H9 (cell line): ENCODE data around the gene RASGRF2. TPM values are rescaled to one million over a fixed set of nuclear protein-coding genes. Genes with fewer than 3 reads are reported as not detected.

Experiments used
- DNase-seq: peaks from one replicate; pipeline ENCODE4 v3.0.0-alpha.2; 2017
- H2AFZ ChIP-seq: one replicate; pipeline ENCODE4 v1.6.1; 2013; ENCODE audit warnings: mild to moderate bottlenecking, low read length, control low read depth, moderate library complexity
- H2AK5ac ChIP-seq: 2 replicates; pipeline ENCODE4 v1.6.1; 2013; ENCODE audit warnings: low read length, control low read depth, mixed read lengths; ENCODE audit not compliant: insufficient read length
- H2BK120ac ChIP-seq: one replicate; pipeline ENCODE4 v1.6.1; 2013; ENCODE audit warnings: low read depth, mild to moderate bottlenecking, low read length, control low read depth, inconsistent platforms; ENCODE audit not compliant: poor library complexity, severe bottlenecking
- H2BK12ac ChIP-seq: 2 replicates; pipeline ENCODE4 v1.6.1; 2013; ENCODE audit warnings: low read length, control low read depth, mixed read lengths, low read depth; ENCODE audit not compliant: insufficient read length
- H2BK15ac ChIP-seq: 2 replicates; pipeline ENCODE4 v1.6.1; 2013; ENCODE audit warnings: low read depth, low read length, control low read depth
- H2BK20ac ChIP-seq: one replicate; pipeline ENCODE4 v1.6.1; 2013; ENCODE audit warnings: low read depth, mild to moderate bottlenecking, low read length, control low read depth, inconsistent platforms; ENCODE audit not compliant: poor library complexity, severe bottlenecking
- H2BK5ac ChIP-seq: 2 replicates; pipeline ENCODE4 v1.6.1; 2013; ENCODE audit warnings: low read length, control low read depth, mixed read lengths; ENCODE audit not compliant: insufficient read length
- H3K14ac ChIP-seq: 2 replicates; pipeline ENCODE4 v1.6.1; 2013; ENCODE audit warnings: low read length, control low read depth; ENCODE audit not compliant: insufficient read depth
- H3K18ac ChIP-seq: 2 replicates; pipeline ENCODE4 v1.6.1; 2013; ENCODE audit warnings: low read depth, mild to moderate bottlenecking, mixed read lengths, low read length, control low read depth; ENCODE audit not compliant: insufficient read length
- H3K23ac ChIP-seq: 2 replicates; pipeline ENCODE4 v1.6.1; 2013; ENCODE audit warnings: low read length, control low read depth, mixed read lengths, low read depth; ENCODE audit not compliant: insufficient read length
- H3K23me2 ChIP-seq: 2 replicates; pipeline ENCODE4 v1.6.1; 2013; ENCODE audit warnings: low read depth, mild to moderate bottlenecking, mixed read lengths, low read length, control low read depth; ENCODE audit not compliant: insufficient read length, poor library complexity, severe bottlenecking
- H3K27ac ChIP-seq: 2 replicates; pipeline ENCODE4 v1.5.1; 2013; ENCODE audit warnings: low read length, control low read depth, mixed read lengths, low read depth; ENCODE audit not compliant: insufficient read length
- H3K27me3 ChIP-seq: 2 replicates; pipeline ENCODE4 v1.6.1; 2013; ENCODE audit warnings: low read length, control low read depth, inconsistent platforms; ENCODE audit not compliant: insufficient read depth
- H3K4ac ChIP-seq: 2 replicates; pipeline ENCODE4 v1.6.1; 2013; ENCODE audit warnings: low read depth, mild to moderate bottlenecking, control low read depth, inconsistent platforms, low read length, moderate library complexity
- H3K4me1 ChIP-seq: 2 replicates; pipeline ENCODE4 v1.6.1; 2013; ENCODE audit warnings: low read length, control low read depth, inconsistent platforms; ENCODE audit not compliant: insufficient read depth
- H3K4me2 ChIP-seq: 2 replicates; pipeline ENCODE4 v1.6.1; 2013; ENCODE audit warnings: low read length, control low read depth, mixed read lengths; ENCODE audit not compliant: insufficient read length, insufficient read depth
- H3K56ac ChIP-seq: 2 replicates; pipeline ENCODE4 v1.6.1; 2013; ENCODE audit warnings: low read depth, mild to moderate bottlenecking, mixed read lengths, low read length, control low read depth; ENCODE audit not compliant: insufficient read length
- H3K79me1 ChIP-seq: 2 replicates; pipeline ENCODE4 v1.6.1; 2013; ENCODE audit warnings: low read depth, mild to moderate bottlenecking, moderate library complexity, low read length, control low read depth, inconsistent platforms; ENCODE audit not compliant: insufficient read depth, poor library complexity, severe bottlenecking
- H3K79me2 ChIP-seq: 2 replicates; pipeline ENCODE4 v1.6.1; 2013; ENCODE audit warnings: low read length, control low read depth, inconsistent platforms; ENCODE audit not compliant: insufficient read depth
- H3K9ac ChIP-seq: 2 replicates; pipeline ENCODE4 v1.6.1; 2013; ENCODE audit warnings: low read length, control low read depth, mixed read lengths; ENCODE audit not compliant: insufficient read length; ENCODE audit errors: extremely low read depth
- H3K9me3 ChIP-seq: one replicate; pipeline ENCODE4 v1.6.1; 2013; ENCODE audit warnings: low read depth, low read length, inconsistent platforms; ENCODE audit not compliant: control insufficient read depth
- H3T11ph ChIP-seq: one replicate; pipeline ENCODE4 v1.6.1; 2013; ENCODE audit warnings: mild to moderate bottlenecking, low read length, control low read depth, inconsistent platforms
- H4K20me1 ChIP-seq: one replicate; pipeline ENCODE4 v1.6.1; 2013; ENCODE audit not compliant: control insufficient read depth, insufficient read length, insufficient read depth
- H4K5ac ChIP-seq: 2 replicates; pipeline ENCODE4 v1.6.1; 2013; ENCODE audit warnings: low read depth, mild to moderate bottlenecking, mixed read lengths, low read length, control low read depth; ENCODE audit not compliant: insufficient read length
- H4K8ac ChIP-seq: replicated peaks from 2 replicates; pipeline ENCODE4 v1.6.1; 2013; ENCODE audit warnings: low read length, control low read depth, mixed read lengths, low read depth; ENCODE audit not compliant: insufficient read length
- H4K91ac ChIP-seq: 2 replicates; pipeline ENCODE4 v1.6.1; 2013; ENCODE audit warnings: low read depth, mild to moderate bottlenecking, moderate library complexity, mixed read lengths, low read length, control low read depth; ENCODE audit not compliant: insufficient read length
- H3K27ac Mint-ChIP-seq, 3 experiments: 2 replicates in 2 of 3; 3 replicates in 1 of 3; pipeline ENCODE4 v1.8.0; 2020 to 2021; ENCODE audit warnings: mixed read lengths in 3 of 3, mild to moderate bottlenecking in 1 of 3, moderate library complexity in 1 of 3
- H3K27me3 Mint-ChIP-seq: 2 replicates; pipeline ENCODE4 v1.8.0; 2021; ENCODE audit warnings: low read depth, mild to moderate bottlenecking, moderate library complexity, mixed read lengths
- H3K36me3 Mint-ChIP-seq, 3 experiments: 2 replicates in 2 of 3; 3 replicates in 1 of 3; pipeline ENCODE4 v1.8.0; 2020 to 2021; ENCODE audit warnings: low read depth in 3 of 3, mixed read lengths in 3 of 3; ENCODE audit not compliant: insufficient read depth in 1 of 3
- H3K4me1 Mint-ChIP-seq, 2 experiments: 2 replicates each; pipeline ENCODE4 v1.8.0; 2020; ENCODE audit warnings: mixed read lengths in 2 of 2
- H3K4me3 Mint-ChIP-seq, 2 experiments: 2 replicates in 1 of 2; 3 replicates in 1 of 2; pipeline ENCODE4 v1.8.0; 2020 to 2021; ENCODE audit warnings: mild to moderate bottlenecking in 2 of 2, mixed read lengths in 2 of 2, moderate library complexity in 1 of 2
- H3K9me3 Mint-ChIP-seq, 2 experiments: 2 replicates in 1 of 2; 3 replicates in 1 of 2; pipeline ENCODE4 v1.8.0; 2020; ENCODE audit warnings: mild to moderate bottlenecking in 2 of 2, mixed read lengths in 2 of 2, moderate library complexity in 1 of 2
- WGBS: extraction: QIAGEN DNeasy Blood & Tissue Kit; methylation state at CpG from one replicate; pipeline ENCODE4 v1.1.7; 2013; ENCODE audit warnings: missing lambda C conversion rate, low lambda C conversion rate, mixed read lengths; ENCODE audit not compliant: insufficient read length; ENCODE audit errors: extremely low coverage; 5-methylcytosine and 5-hydroxymethylcytosine counted together
- total RNA-seq: library from RNA; stranded (reverse); gene quantifications from 2 replicates; pipeline ENCODE4 v1.2.1, GENCODE V29; 2021
- TF ChIP-seq, protein P1 (sequence below): fragments of 200-600 bp; sonication (generic); conservative IDR thresholded peaks from 3 replicates; pipeline ENCODE4 v1.8.0; 2021; ENCODE audit warnings: antibody characterized with exemption, mild to moderate bottlenecking

The RASGRF2 gene
- total RNA-seq, 1 experiment from 2014 or later: 13.5 TPM

GRCh38 chr5:80964491-80964890 is 4.3 kb downstream of the RASGRF2 start:
- Histone ChIP-seq H3K23me2 (peaks cover 11% of the 10 kb centered on the region), H2BK5ac (no peak overlapping the region), H3K79me1 (no peaks in the 10 kb centered on the region), H3K79me2 (peaks cover 16% of the 10 kb centered on the region; the same call in 1 of the 2 replicates), H2BK12ac (no peak overlapping the region), H4K8ac (no peak overlapping the region), H2BK20ac (no peak overlapping the region), H2AK5ac (no peak overlapping the region), H2AFZ (no peak overlapping the region), H3K23ac (no peak overlapping the region), H3K56ac (no peak overlapping the region), H3K4me1 (peaks cover 8% of the 10 kb centered on the region; the same call in 1 of the 2 replicates), H3K27ac (no peak overlapping the region), H3T11ph (no peak overlapping the region), H3K9ac (no peak overlapping the region), H3K9me3 (no peaks in the 10 kb centered on the region), H2BK15ac (no peak overlapping the region), H2BK120ac (no peak overlapping the region), H4K5ac (no peak overlapping the region), H3K18ac (no peak overlapping the region), H3K4me2 (peak overlapping the region; percentile 26), H3K4ac (no peak overlapping the region), H4K91ac (no peak overlapping the region), H3K27me3 (no peaks in the 10 kb centered on the region; the same call in none of the 2 replicates), H4K20me1 (no peaks in the 10 kb centered on the region), H3K14ac (no peak overlapping the region)
- peaks cover 3% of the 10 kb centered on the region in 2 experiments; a peak in 2 of 5 replicates for H3K9me3 Mint-ChIP-seq
- H3K27me3 Mint-ChIP-seq: peaks cover 16% of the 10 kb centered on the region
- peaks cover 0 to 4% (median 0%) of the 10 kb centered on the region in 3 experiments; a peak in 1 of 7 replicates for H3K36me3 Mint-ChIP-seq
- H3K27ac Mint-ChIP-seq: 0 out of 7 replicates have a peak overlapping the region, but pooled peaks of 1 of the 3 experiments have one; percentile 59
- TF ChIP-seq, protein P1, sequence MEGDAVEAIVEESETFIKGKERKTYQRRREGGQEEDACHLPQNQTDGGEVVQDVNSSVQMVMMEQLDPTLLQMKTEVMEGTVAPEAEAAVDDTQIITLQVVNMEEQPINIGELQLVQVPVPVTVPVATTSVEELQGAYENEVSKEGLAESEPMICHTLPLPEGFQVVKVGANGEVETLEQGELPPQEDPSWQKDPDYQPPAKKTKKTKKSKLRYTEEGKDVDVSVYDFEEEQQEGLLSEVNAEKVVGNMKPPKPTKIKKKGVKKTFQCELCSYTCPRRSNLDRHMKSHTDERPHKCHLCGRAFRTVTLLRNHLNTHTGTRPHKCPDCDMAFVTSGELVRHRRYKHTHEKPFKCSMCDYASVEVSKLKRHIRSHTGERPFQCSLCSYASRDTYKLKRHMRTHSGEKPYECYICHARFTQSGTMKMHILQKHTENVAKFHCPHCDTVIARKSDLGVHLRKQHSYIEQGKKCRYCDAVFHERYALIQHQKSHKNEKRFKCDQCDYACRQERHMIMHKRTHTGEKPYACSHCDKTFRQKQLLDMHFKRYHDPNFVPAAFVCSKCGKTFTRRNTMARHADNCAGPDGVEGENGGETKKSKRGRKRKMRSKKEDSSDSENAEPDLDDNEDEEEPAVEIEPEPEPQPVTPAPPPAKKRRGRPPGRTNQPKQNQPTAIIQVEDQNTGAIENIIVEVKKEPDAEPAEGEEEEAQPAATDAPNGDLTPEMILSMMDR: no peak
- DNase-seq: no peak
- WGBS: no CpG with 5 or more reads among the region's 3 CpGs
- H3K4me1 Mint-ChIP-seq: peaks cover 42 to 48% of the 10 kb centered on the region in 2 experiments
- H3K4me3 Mint-ChIP-seq: no peak overlapping the region
